M059J (cell line): ENCODE data around the gene HEXIM2. TPM values are rescaled to one million over a fixed set of nuclear protein-coding genes. Genes with fewer than 3 reads are reported as not detected.

Experiments
- total RNA-seq: library from RNA; depleted of rRNA; stranded (reverse); fragments of >200 nt; shearing (Covaris generic); gene quantifications from 2 replicates; pipeline ENCODE4 v1.2.3, GENCODE V29; 2014; rRNA removed

Gene HEXIM2
- total RNA-seq, 1 experiment from 2014 or later: 7.0 TPM

Other genes with a start within 250 kb of the HEXIM2 start
- gene GFAP, start 246.4 kb upstream of the HEXIM2 start, total RNA-seq: not detected in 2 replicates
- gene KIF18B, start 214.1 kb upstream of the HEXIM2 start, total RNA-seq: 4.9 and 10.6 TPM in 2 replicates
- 14.7 and 21.4 TPM in 2 replicates for gene C1QL1, start 193.6 kb upstream of the HEXIM2 start, total RNA-seq
- gene DCAKD, start 110.2 kb upstream of the HEXIM2 start, total RNA-seq: 19.2 and 22.2 TPM in 2 replicates
- gene NMT1, start 100.6 kb upstream of the HEXIM2 start, total RNA-seq: 83.4 and 95.0 TPM in 2 replicates
- gene PLCD3, start 29.4 kb upstream of the HEXIM2 start, total RNA-seq: 31.2 and 36.3 TPM in 2 replicates
- 1.5 and 3.7 TPM in 2 replicates for gene ACBD4, start 26.2 kb upstream of the HEXIM2 start, total RNA-seq
- gene HEXIM1, start 13.4 kb upstream of the HEXIM2 start, total RNA-seq: 3.4 and 8.0 TPM in 2 replicates
- gene FMNL1, start 60.0 kb downstream of the HEXIM2 start, total RNA-seq: 3.1 and 5.6 TPM in 2 replicates
- gene SPATA32, start 100.2 kb downstream of the HEXIM2 start, total RNA-seq: not detected in 2 replicates
- 5.3 and 10.1 TPM in 2 replicates for gene MAP3K14, start 155.1 kb downstream of the HEXIM2 start, total RNA-seq